ENCODE data around the gene CRMP1.

CRMP1 gene

GRCh38 chr4:5810770-5811430 lies 82.0 kb downstream of the CRMP1 start:
- DNase-seq (ENCODE audit: low spot score): no peak
- TF ChIP-seq CTCF (IDR thresholded peaks at IDR 0.05; ENCODE audit: extremely low read depth, missing control alignments): no peak

- no peak for TF ChIP-seq CTCF (IDR thresholded peaks at IDR 0.05; ENCODE audit: extremely low read depth, missing control alignments)
- DNase-seq (ENCODE audit: low spot score): no peak
These were observed 82.7 kb downstream of the CRMP1 start for GRCh38 chr4:5810151-5810550.

- TF ChIP-seq CTCF (IDR thresholded peaks at IDR 0.05; ENCODE audit: extremely low read depth, missing control alignments): no peak
- no peak for DNase-seq (ENCODE audit: low spot score)
These were observed 83.6 kb downstream of the CRMP1 start for GRCh38 chr4:5809216-5809776.

GRCh38 chr4:5808081-5808741 lies 84.7 kb downstream of the CRMP1 start:
- TF ChIP-seq CTCF (IDR thresholded peaks at IDR 0.05; ENCODE audit: extremely low read depth, missing control alignments): no peak
- no peak for DNase-seq (ENCODE audit: low spot score)

- DNase-seq (ENCODE audit: low spot score): no peak
- TF ChIP-seq CTCF (IDR thresholded peaks at IDR 0.05; ENCODE audit: extremely low read depth, missing control alignments): no peak
These were observed 87.6 kb downstream of the CRMP1 start for GRCh38 chr4:5805270-5805669.

- TF ChIP-seq CTCF (IDR thresholded peaks at IDR 0.05; ENCODE audit: extremely low read depth, missing control alignments): no peak
- DNase-seq (ENCODE audit: low spot score): no peak
These were observed 88.2 kb downstream of the CRMP1 start for GRCh38 chr4:5804656-5805055.

GRCh38 chr4:5802565-5802964 lies 90.3 kb downstream of the CRMP1 start:
- TF ChIP-seq CTCF (IDR thresholded peaks at IDR 0.05; ENCODE audit: extremely low read depth, missing control alignments): no peak
- DNase-seq (ENCODE audit: low spot score): no peak
